Measurements from ENCODE around the gene MAGEA1.
"Not testable (repeated sequence)": the region's sequence is repeated elsewhere in the genome, so short reads cannot be mapped to it uniquely, and the experiment has no call there.

The MAGEA1 gene, protein sequence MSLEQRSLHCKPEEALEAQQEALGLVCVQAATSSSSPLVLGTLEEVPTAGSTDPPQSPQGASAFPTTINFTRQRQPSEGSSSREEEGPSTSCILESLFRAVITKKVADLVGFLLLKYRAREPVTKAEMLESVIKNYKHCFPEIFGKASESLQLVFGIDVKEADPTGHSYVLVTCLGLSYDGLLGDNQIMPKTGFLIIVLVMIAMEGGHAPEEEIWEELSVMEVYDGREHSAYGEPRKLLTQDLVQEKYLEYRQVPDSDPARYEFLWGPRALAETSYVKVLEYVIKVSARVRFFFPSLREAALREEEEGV

DNA sequence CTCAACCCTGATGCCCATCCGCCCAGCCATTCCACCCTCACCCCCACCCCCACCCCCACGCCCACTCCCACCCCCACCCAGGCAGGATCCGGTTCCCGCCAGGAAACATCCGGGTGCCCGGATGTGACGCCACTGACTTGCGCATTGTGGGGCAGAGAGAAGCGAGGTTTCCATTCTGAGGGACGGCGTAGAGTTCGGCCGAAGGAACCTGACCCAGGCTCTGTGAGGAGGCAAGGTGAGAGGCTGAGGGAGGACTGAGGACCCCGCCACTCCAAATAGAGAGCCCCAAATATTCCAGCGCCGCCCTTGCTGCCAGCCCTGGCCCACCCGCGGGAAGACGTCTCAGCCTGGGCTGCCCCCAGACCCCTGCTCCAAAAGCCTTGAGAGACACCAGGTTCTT lies at the start of gene MAGEA1:
Gene MAGEA1, plus strand, starts transcription at position 154 of the 400 bp plus-strand sequence. CDS start 3,106 bp downstream, outside the sequence.
- no peak within 1 kb of the TSS for H3K4me3 ChIP-seq (ENCODE audit: control insufficient read depth, low read depth, low read length)
- TF ChIP-seq, protein P1, sequence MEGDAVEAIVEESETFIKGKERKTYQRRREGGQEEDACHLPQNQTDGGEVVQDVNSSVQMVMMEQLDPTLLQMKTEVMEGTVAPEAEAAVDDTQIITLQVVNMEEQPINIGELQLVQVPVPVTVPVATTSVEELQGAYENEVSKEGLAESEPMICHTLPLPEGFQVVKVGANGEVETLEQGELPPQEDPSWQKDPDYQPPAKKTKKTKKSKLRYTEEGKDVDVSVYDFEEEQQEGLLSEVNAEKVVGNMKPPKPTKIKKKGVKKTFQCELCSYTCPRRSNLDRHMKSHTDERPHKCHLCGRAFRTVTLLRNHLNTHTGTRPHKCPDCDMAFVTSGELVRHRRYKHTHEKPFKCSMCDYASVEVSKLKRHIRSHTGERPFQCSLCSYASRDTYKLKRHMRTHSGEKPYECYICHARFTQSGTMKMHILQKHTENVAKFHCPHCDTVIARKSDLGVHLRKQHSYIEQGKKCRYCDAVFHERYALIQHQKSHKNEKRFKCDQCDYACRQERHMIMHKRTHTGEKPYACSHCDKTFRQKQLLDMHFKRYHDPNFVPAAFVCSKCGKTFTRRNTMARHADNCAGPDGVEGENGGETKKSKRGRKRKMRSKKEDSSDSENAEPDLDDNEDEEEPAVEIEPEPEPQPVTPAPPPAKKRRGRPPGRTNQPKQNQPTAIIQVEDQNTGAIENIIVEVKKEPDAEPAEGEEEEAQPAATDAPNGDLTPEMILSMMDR (conservative IDR thresholded peaks at IDR 0.05; ENCODE audit: control insufficient read depth, insufficient read depth, low read depth, low read length), result no peak
- no peak for DNase-seq (ENCODE audit: low read depth)

DNA sequence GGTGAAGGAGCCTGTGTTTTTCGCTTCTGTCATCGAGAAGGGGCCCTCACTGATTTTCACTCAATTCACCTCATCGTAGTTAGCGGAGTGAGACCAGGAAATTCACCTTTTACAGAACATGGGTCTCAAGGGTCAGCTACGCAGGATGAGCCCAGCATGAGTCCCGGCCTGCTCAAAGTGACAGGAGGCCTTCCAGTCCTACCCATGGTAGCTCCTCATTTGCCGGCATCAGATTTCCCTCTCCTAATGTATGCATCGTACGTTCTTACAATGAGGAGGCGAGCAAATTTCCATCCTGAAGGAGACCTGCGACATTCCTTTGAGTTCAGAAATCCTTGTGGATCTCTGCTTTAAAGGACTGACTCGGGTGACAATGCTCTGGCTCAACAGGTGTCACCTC lies 46.2 kb upstream of the MAGEA1 start:
- H3K4me3 ChIP-seq (ENCODE audit: control insufficient read depth, low read depth, low read length); DNase-seq (ENCODE audit: low read depth): not testable (repeated sequence)

DNA sequence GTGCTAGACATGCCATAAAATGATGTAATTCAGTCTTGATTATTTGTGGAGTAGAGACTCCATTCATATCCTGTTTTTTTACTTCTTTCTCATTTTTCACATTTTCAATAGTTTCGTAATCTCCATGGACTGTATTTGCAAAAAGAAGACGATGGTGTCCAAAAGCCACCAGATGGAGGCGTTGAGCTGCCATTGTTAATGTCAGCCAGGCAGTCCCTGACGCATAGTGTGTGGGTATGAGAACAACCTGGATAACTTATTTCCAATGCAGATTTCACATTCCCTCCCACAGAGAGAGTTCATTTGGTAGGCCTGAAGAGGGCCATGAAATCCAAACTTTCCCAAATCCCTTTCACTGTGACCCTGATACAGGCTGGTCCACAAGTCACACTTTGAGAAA lies 40.0 kb upstream of the MAGEA1 start:
- not testable (repeated sequence) for H3K4me3 ChIP-seq (ENCODE audit: control insufficient read depth, low read depth, low read length)

DNA sequence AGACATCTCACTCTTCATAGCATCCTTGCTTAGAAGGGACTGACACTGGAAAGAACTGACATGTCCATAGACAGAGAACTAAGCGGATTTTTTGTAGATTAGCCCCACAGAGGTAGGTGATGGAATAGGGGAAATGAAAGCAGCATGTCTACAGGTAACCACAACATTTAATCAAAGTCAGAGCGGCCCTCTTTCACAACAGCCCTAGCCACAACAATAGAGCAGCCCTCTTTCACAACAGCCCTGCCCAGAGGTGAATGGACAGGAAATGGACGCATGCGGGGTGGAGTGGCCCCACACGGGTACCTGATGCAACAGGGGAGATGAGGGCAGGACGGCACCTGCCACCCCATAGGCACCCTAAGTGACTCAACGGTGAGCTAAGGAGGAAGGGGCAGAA lies 32.8 kb upstream of the MAGEA1 start:
- not testable (repeated sequence) for H3K4me3 ChIP-seq (ENCODE audit: control insufficient read depth, low read depth, low read length); DNase-seq (ENCODE audit: low read depth)

More for the DNA sequence above, 40.0 kb upstream of the MAGEA1 start:
- DNase-seq (ENCODE audit: low read depth), result not testable (repeated sequence)

DNA sequence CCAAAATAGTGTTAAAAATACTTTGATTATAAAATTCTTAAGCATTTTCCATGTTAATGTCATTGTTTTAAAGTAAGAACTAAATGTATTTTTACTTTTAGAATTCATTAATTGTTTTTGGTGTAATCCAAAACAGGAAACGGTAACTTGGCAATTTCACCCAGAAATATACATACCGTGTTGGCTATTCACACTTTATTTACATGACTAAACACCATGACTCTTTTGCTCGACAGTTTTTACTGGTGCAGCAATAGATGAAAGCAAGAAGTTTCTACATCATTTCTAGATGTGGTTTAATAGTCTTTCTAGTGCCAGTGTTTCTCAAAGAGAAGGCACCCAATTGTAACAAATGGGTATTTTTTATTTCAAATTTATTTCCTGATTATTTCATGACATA lies 25.6 kb upstream of the MAGEA1 start:
- TF ChIP-seq, protein P1 (conservative IDR thresholded peaks at IDR 0.05; ENCODE audit: control insufficient read depth, insufficient read depth, low read depth, low read length), result no peak
- no peak for DNase-seq (ENCODE audit: low read depth)
- no peak overlapping the region for H3K4me3 ChIP-seq (ENCODE audit: control insufficient read depth, low read depth, low read length)

DNA sequence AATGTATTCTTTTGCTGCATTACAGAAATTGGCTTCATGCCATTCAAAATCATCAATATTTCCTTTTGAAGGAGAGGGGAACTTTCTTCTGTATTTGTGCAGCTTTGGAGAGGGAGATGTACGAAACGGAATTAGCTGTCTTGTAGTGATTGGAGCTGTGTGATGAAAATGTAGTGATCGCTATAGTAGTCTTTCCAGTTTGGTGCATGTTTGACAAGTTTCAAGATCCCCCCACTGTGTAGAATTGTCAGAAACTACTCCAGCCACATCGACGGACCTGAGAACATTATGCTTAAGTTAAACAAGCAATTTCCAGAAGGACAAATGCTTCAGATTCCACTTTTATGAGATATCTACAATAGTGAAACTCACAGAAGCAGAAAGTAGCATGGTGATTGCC lies 21.6 kb upstream of the MAGEA1 start:
- DNase-seq (ENCODE audit: low read depth), result no peak
- TF ChIP-seq, protein P1 (conservative IDR thresholded peaks at IDR 0.05; ENCODE audit: control insufficient read depth, insufficient read depth, low read depth, low read length), result no peak
- no peak overlapping the region for H3K4me3 ChIP-seq (ENCODE audit: control insufficient read depth, low read depth, low read length)

DNA sequence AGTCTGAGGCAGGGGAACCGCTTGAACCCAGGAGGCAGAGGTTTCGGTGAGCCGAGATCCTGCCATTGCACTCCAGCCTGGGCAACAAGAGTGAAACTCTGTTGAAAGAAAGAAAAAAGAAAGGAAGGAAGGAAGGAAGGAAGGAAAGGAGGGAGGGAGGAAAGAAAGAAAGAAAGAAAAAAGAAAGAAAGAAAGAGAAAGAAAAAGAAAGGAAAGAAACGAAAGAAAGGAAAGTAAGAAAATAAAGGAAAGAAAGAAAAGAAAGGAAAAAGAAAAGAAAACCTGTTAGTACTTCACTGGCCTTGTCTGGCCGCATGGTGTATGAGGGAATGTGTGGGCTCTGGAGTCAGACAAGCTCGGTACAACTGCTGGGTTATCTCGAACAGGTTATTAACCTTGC lies 20.8 kb upstream of the MAGEA1 start:
- TF ChIP-seq, protein P1 (conservative IDR thresholded peaks at IDR 0.05; ENCODE audit: control insufficient read depth, insufficient read depth, low read depth, low read length), result no peak
- H3K4me3 ChIP-seq (ENCODE audit: control insufficient read depth, low read depth, low read length), result no peak overlapping the region
- DNase-seq (ENCODE audit: low read depth), result no peak

DNA sequence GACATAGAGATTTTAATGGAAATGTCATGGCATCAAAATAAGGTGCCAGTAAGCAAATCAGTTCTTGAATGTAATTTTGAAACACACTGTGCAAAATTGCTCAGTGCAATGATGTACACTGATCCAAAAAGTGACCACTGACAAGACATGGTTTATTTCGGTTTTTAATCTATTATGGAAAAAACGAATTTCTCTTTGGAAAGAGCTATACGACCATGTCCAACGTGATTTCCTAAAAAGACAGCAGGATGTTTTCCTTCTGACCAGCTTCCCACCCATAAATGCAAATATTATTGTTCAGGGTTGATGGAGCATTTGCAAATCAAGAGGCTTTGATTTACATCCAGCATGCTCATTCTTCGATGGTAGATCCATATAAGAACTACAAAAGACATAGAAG lies 17.1 kb upstream of the MAGEA1 start:
- no peak for DNase-seq (ENCODE audit: low read depth)
- TF ChIP-seq, protein P1 (conservative IDR thresholded peaks at IDR 0.05; ENCODE audit: control insufficient read depth, insufficient read depth, low read depth, low read length), result no peak
- no peak overlapping the region for H3K4me3 ChIP-seq (ENCODE audit: control insufficient read depth, low read depth, low read length)

All from fibroblast of mammary gland (primary cell).